Activated CD4-positive, CD25-positive, alpha-beta regulatory T cell treated with anti-CD3 and anti-CD28 coated beads, Interleukin-2, amount 50 U/mL, for 16 hours (primary cell): ENCODE measurements around the gene DAPK1.

ENCODE experiments used
- DNase-seq: peaks from one replicate; pipeline ENCODE4 v3.0.0-alpha.2; 2020; ENCODE audit warnings: low read depth, low spot score

The DAPK1 gene

GRCh38 chr9:87711857-87712800 is 214.5 kb downstream of the DAPK1 start:
- DNase-seq, result no peak

- no peak for DNase-seq
Measured at GRCh38 chr9:87712801-87713277, 215.2 kb downstream of the DAPK1 start.

GRCh38 chr9:87713278-87713987 is 215.8 kb downstream of the DAPK1 start:
- no peak for DNase-seq

- DNase-seq, result no peak
Measured at GRCh38 chr9:87713988-87714330, 216.3 kb downstream of the DAPK1 start.

GRCh38 chr9:87714819-87715218 is 217.2 kb downstream of the DAPK1 start:
- DNase-seq, result no peak

DNA sequence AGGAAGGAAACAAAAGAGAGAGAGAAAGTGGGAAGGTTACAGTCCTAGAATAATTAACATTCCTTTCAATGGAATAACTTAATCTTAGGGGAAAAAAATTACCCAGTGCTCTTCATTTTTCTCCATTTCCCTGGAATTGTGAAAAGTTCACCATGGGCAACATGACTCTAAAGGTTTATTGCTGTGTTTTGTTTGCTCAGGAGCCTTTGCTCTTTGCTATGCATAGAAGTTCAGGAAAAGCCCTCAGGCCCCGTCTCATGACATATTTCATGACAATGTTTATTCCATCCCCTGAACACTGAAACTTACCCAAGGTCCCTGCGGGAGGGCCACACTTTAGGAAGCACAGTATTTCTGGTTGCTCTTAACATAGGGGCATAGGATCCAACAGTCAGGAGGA is 218.5 kb downstream of the DAPK1 start:
- DNase-seq, result no peak

DNA sequence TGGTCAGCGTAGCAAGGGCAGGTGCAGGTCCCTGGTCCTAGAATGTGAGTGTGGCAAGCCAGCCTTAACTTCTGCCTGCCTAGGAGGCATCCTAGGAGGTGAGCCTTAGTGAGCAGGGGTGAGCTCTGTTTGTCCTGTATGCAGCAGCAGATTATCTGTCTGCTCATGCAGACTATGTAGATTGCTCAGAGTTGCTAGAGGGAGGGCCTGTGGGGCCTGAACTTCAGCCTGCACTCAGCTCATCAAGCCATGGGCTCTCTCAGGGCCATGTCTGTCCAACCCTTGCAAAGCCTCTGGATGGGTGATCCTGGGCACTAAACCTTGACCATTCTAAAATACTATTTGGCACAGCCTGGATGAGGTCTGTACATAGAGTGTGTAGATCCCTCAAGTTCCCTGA is 219.8 kb downstream of the DAPK1 start:
- DNase-seq, result no peak

- no peak for DNase-seq
Measured at GRCh38 chr9:87718231-87718630, 220.6 kb downstream of the DAPK1 start.

GRCh38 chr9:87718852-87719612 is 221.4 kb downstream of the DAPK1 start:
- no peak for DNase-seq

- DNase-seq, result no peak
Measured at GRCh38 chr9:87720173-87720572, 222.5 kb downstream of the DAPK1 start.

DNA sequence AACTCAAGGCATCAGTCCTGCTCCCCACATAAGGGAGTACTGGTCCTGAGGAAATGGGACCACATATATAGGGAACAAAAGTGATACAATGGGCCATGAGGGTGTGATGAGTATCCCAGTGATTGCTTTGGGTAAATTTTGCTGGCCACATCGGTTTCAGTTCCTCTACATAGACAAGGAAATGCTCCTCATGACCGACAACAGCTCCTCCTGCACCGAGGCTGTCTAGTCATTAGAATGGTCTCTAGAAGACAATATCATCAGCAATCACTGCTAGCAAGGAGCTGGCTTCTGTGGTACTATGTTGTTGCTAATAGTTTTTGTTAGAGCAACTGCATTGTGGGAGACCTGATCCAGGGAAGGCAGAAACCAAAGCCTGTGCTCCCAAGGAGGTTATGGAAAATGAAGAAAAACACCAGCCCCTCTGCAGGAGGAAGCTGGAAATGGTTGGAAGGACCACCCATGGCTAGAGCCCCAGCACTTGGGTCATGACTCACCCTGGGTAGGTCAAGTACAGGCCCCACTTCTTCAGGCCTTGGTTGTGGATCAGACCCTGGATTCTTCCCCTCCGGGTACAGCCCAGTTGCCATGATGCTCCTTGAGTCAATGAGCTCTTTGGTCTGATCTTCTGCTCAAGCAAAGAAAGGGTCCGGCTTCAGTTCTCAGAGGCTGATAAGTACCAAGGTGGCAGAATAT is 224.9 kb downstream of the DAPK1 start:
- DNase-seq, result no peak

- DNase-seq, result no peak
Measured at GRCh38 chr9:87725356-87725899, 227.8 kb downstream of the DAPK1 start.

DNA sequence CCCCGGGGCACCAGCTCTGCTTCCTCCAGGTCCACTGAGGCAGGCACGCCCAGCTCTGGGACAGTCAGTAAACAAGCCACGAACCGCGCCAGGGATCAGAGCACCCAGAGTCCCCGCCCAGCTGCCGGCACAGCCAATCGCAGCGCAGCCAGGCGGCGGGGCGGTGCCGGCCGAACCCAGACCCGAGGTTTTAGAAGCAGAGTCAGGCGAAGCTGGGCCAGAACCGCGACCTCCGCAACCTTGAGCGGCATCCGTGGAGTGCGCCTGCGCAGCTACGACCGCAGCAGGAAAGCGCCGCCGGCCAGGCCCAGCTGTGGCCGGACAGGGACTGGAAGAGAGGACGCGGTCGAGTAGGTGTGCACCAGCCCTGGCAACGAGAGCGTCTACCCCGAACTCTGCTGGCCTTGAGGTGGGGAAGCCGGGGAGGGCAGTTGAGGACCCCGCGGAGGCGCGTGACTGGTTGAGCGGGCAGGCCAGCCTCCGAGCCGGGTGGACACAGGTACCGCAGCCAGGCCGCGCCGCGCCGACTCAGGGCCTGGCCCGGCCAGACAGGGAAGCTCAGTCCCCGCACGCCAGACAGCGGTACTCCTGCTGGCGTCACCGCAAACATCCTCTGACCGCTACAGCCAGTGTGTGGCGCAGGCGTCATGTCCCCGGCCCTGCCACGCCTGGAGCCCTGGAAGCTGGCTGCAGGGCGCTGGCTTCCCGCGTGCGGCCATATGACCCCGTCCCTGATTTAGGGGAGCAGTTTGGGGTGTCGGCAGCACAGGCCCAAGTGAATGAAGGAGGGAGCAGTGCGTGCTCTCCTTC is 228.4 kb downstream of the DAPK1 start, which contains the start of gene CTSL:
TSS of gene CTSL (plus strand) at position 220 of the 810 bp plus-strand sequence. CDS start 1,485 bp downstream, outside the sequence.
- no peak for DNase-seq

GRCh38 chr9:87729246-87729645 is 231.6 kb downstream of the DAPK1 start:
- DNase-seq, result no peak

- no peak for DNase-seq
Measured at GRCh38 chr9:87731321-87731720, 233.7 kb downstream of the DAPK1 start.

DNA sequence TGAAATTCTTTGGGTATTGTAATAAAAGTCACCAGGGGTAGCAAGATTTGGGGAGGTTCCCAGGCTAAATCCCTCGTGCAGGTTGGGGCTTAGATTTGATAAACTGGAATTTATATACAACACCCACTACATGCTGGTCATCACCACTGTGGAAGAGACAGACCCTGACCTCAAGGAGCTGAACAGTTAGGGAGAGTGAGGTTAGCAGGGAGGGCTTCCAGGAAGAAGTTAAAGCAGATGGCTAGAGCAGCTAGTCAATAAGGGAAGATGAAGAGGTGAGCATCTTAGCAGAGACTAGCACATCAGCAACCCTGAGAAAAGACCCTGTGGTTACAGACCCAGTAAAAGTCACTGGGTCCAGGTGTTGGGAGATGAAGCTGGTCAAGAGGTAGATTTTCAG is 234.7 kb downstream of the DAPK1 start:
- DNase-seq, result no peak

DNA sequence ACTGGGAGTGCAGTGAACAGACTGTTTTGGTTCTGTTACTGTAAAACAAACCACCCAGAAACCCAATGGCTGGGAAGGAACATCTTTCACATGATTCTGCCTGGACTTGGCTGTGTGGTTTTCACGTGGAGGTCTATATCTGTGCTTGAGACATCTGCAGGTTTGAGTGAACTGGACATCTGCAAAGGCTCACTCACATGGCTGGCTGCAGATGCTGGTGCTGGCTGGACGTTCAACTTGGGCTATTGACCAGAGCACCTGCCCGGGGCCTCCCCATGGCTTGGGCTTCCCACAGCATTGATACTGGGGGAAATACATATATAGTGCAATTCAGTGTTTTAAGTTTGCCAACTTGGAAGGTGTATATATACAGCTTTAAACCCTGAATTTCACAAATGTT is 235.1 kb downstream of the DAPK1 start:
- DNase-seq, result no peak

DNA sequence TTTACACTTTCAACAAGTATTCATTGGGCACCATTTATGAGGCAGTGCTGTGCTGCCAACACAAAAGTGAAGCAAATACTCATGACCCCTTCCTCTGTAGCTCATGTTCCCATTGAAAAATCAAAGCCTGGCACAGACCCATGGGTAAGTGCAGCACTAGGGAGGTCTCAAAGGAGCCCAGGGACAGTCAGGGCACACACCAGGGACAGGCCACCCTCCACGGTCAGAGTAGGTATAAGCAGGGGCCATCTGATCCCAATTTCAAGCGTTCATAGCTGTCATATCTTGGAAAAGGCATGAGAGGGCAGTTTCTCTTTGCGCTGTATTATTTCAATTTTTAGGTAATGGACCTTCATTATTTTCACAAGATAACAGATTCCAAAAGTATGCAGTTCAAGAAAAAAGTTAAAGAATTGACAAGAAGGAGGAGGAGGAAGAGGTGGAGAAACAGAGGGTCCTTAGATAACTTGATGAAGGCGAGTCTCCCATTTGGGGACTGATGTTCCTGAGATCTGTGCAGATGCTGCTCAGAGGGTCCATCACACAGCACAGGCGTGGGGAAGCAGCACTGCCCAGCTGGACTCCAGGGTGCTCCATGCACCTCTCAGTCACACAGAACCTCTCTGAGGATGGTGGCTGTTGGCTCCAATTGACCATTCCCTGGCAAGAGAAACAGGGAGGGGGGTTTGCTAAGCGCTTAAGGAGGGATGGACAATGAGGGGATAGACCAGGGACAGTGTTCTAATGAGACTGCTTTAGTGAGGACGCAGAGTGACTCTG is 235.8 kb downstream of the DAPK1 start:
- DNase-seq, result no peak

GRCh38 chr9:87734106-87734505 is 236.4 kb downstream of the DAPK1 start:
- no peak for DNase-seq
